GM21515 (cell line): ENCODE results near the gene TMEM240.
"Not testable (repeated sequence)": the region's sequence is repeated elsewhere in the genome, so short reads cannot be mapped to it uniquely, and the experiment has no call there.

Source experiments
- ATAC-seq: cut with Tn5 transposase; IDR thresholded peaks from one replicate; pipeline ENCODE4 v1.9.1; 2021; ENCODE audit not compliant: unreplicated experiment

Gene TMEM240

GRCh38 chr1:1505366-1505798 is 35.0 kb downstream of the TMEM240 start:
- ATAC-seq, result not testable (repeated sequence)

GRCh38 chr1:1504777-1505365 is 35.6 kb downstream of the TMEM240 start:
- not testable (repeated sequence) for ATAC-seq

- not testable (repeated sequence) for ATAC-seq
These were observed 44.9 kb downstream of the TMEM240 start for GRCh38 chr1:1495461-1495975.

- ATAC-seq, result not testable (repeated sequence)
These were observed 46.1 kb downstream of the TMEM240 start for GRCh38 chr1:1494311-1494710.

GRCh38 chr1:1491601-1492000 is 48.8 kb downstream of the TMEM240 start:
- no peak for ATAC-seq

- ATAC-seq, result no peak
These were observed 49.7 kb downstream of the TMEM240 start for GRCh38 chr1:1490633-1491230.

GRCh38 chr1:1489861-1490260 is 50.6 kb downstream of the TMEM240 start:
- ATAC-seq, result no peak

GRCh38 chr1:1489231-1489630 is 51.2 kb downstream of the TMEM240 start:
- no peak for ATAC-seq

GRCh38 chr1:1487701-1488100 is 52.7 kb downstream of the TMEM240 start:
- no peak for ATAC-seq

GRCh38 chr1:1485755-1486317 is 54.6 kb downstream of the TMEM240 start:
- ATAC-seq, result not testable (repeated sequence)

- not testable (repeated sequence) for ATAC-seq
These were observed 55.3 kb downstream of the TMEM240 start for GRCh38 chr1:1484976-1485750.
